Type B pancreatic cell (in vitro differentiated cells): ENCODE measurements around the gene ARHGEF37. TPM values are rescaled to one million over a fixed set of nuclear protein-coding genes. Genes with fewer than 3 reads are reported as not detected.

ENCODE experiments used
- DNase-seq: peaks from one replicate; pipeline ENCODE4 v3.0.0; 2021; ENCODE audit warnings: mixed read lengths; ENCODE audit not compliant: unreplicated experiment; ENCODE audit errors: extremely low spot score
- H3K27ac Mint-ChIP-seq: 2 replicates; pipeline ENCODE4 v1.8.0; 2021; ENCODE audit warnings: mild to moderate bottlenecking, mixed read lengths
- H3K27me3 Mint-ChIP-seq: 2 replicates; pipeline ENCODE4 v1.8.0; 2021; ENCODE audit warnings: mixed read lengths
- H3K36me3 Mint-ChIP-seq: 2 replicates; pipeline ENCODE4 v1.8.0; 2021; ENCODE audit warnings: mixed read lengths
- H3K4me1 Mint-ChIP-seq: one replicate; pipeline ENCODE4 v1.8.0; 2021; ENCODE audit warnings: mixed read lengths; ENCODE audit not compliant: unreplicated experiment
- H3K4me3 Mint-ChIP-seq: 2 replicates; pipeline ENCODE4 v1.8.0; 2021; ENCODE audit warnings: mild to moderate bottlenecking, mixed read lengths
- H3K9me3 Mint-ChIP-seq: 2 replicates; pipeline ENCODE4 v1.8.0; 2021; ENCODE audit warnings: mixed read lengths
- CTCF ChIP-seq: fragments of 200-600 bp; sonication (generic); conservative IDR thresholded peaks from 2 replicates; pipeline ENCODE4 v1.5.0; 2021; ENCODE audit warnings: antibody characterized with exemption, mild to moderate bottlenecking
- total RNA-seq: library from RNA; stranded (reverse); gene quantifications from 2 replicates; pipeline ENCODE4 v1.2.1, GENCODE V29; 2021; ENCODE audit warnings: low replicate concordance

The ARHGEF37 gene
- total RNA-seq, 1 donor from 2014 or later, result 7.1 TPM

GRCh38 chr5:149541893-149542292 lies 39.4 kb upstream of the ARHGEF37 start:
- no peaks in the 10 kb centered on the region for H3K9me3 Mint-ChIP-seq
- H3K27me3 Mint-ChIP-seq, result no peaks in the 10 kb centered on the region
- H3K27ac Mint-ChIP-seq, result no peak overlapping the region
- peak overlapping the region; percentile 39 for H3K4me3 Mint-ChIP-seq
- peaks cover 23% of the 10 kb centered on the region for H3K4me1 Mint-ChIP-seq
- H3K36me3 Mint-ChIP-seq, result peaks cover 41% of the 10 kb centered on the region
- TF ChIP-seq CTCF, result no peak
- no peak for DNase-seq

- TF ChIP-seq CTCF, result no peak
- no peaks in the 10 kb centered on the region for H3K27me3 Mint-ChIP-seq
- peak overlapping the region; percentile 26 for H3K27ac Mint-ChIP-seq
- H3K9me3 Mint-ChIP-seq, result no peaks in the 10 kb centered on the region
- H3K4me3 Mint-ChIP-seq, result peak overlapping the region; percentile 0
- DNase-seq, result no peak
- peaks cover 26% of the 10 kb centered on the region for H3K4me1 Mint-ChIP-seq
- H3K36me3 Mint-ChIP-seq, result peaks cover 42% of the 10 kb centered on the region
Measured at GRCh38 chr5:149543361-149544027, 37.8 kb upstream of the ARHGEF37 start.

- no peak for TF ChIP-seq CTCF
- H3K9me3 Mint-ChIP-seq, result no peaks in the 10 kb centered on the region
- peaks cover 46% of the 10 kb centered on the region for H3K36me3 Mint-ChIP-seq
- no peak for DNase-seq
- peaks cover 26% of the 10 kb centered on the region for H3K4me1 Mint-ChIP-seq
- H3K27ac Mint-ChIP-seq, result peak overlapping the region; percentile 26
- H3K4me3 Mint-ChIP-seq, result no peak overlapping the region
- no peaks in the 10 kb centered on the region for H3K27me3 Mint-ChIP-seq
Measured at GRCh38 chr5:149544028-149544420, 37.3 kb upstream of the ARHGEF37 start.

- H3K9me3 Mint-ChIP-seq, result no peaks in the 10 kb centered on the region
Measured at GRCh38 chr5:149545327-149545726, 36.0 kb upstream of the ARHGEF37 start.

GRCh38 chr5:149546974-149547373 lies 34.3 kb upstream of the ARHGEF37 start:
- no peak for TF ChIP-seq CTCF
- H3K36me3 Mint-ChIP-seq, result peaks cover 45% of the 10 kb centered on the region
- peak overlapping the region; percentile 88 for H3K27ac Mint-ChIP-seq
- H3K9me3 Mint-ChIP-seq, result no peaks in the 10 kb centered on the region
- no peak for DNase-seq
- peak overlapping the region; percentile 81 for H3K4me3 Mint-ChIP-seq
- H3K27me3 Mint-ChIP-seq, result peaks cover 2% of the 10 kb centered on the region
- peaks cover 21% of the 10 kb centered on the region for H3K4me1 Mint-ChIP-seq

More at GRCh38 chr5:149545327-149545726, 36.0 kb upstream of the ARHGEF37 start:
- no peaks in the 10 kb centered on the region for H3K27me3 Mint-ChIP-seq
- H3K36me3 Mint-ChIP-seq, result peaks cover 54% of the 10 kb centered on the region
- no peak overlapping the region for H3K4me3 Mint-ChIP-seq
- no peak for TF ChIP-seq CTCF
- peaks cover 19% of the 10 kb centered on the region for H3K4me1 Mint-ChIP-seq
- no peak for DNase-seq
- no peak overlapping the region for H3K27ac Mint-ChIP-seq
